Measurements from ENCODE around the gene ZBTB46.

- no peak for TF ChIP-seq CTCF (IDR thresholded peaks at IDR 0.05; ENCODE audit: insufficient read depth, low read length, poor library complexity, severe bottlenecking)
- no peak for TF ChIP-seq EZH2phosphoT487 (conservative IDR thresholded peaks at IDR 0.05; ENCODE audit: low read length)
Observed at GRCh38 chr20:63837479-63837878, 6.4 kb upstream of the ZBTB46 start.

All from SU-DHL-6 (cell line).